Effector memory CD8-positive, alpha-beta T cell (primary cell): ENCODE measurements around the gene UBE2O.

Source experiments
- ATAC-seq: fragments of 150-1000 bp; cut with Tn5 transposase; replicated peaks from 2 replicates; pipeline ENCODE4 v1.10.0; 2021; ENCODE audit warnings: mild to moderate bottlenecking, moderate library complexity
- DNase-seq, 3 experiments: peaks; one replicate each; pipeline ENCODE4 v3.0.0; 2021
- H3K27ac Mint-ChIP-seq, 2 donors: one replicate each; pipeline ENCODE4 v1.8.0; 2022; ENCODE audit warnings: mild to moderate bottlenecking in 2 of 2, mixed read lengths in 2 of 2, moderate library complexity in 2 of 2
- H3K27me3 Mint-ChIP-seq, 2 donors: one replicate each; pipeline ENCODE4 v1.8.0; 2022; ENCODE audit warnings: mixed read lengths in 2 of 2
- H3K36me3 Mint-ChIP-seq: one replicate; pipeline ENCODE4 v1.8.0; 2022; ENCODE audit warnings: mild to moderate bottlenecking, moderate library complexity, mixed read lengths; ENCODE audit not compliant: insufficient read depth
- H3K4me1 Mint-ChIP-seq, 2 donors: one replicate each; pipeline ENCODE4 v1.8.0; 2022; ENCODE audit warnings: low read depth in 2 of 2, mixed read lengths in 2 of 2
- H3K4me3 Mint-ChIP-seq, 2 donors: one replicate each; pipeline ENCODE4 v1.8.0; 2022; ENCODE audit warnings: mild to moderate bottlenecking in 2 of 2, mixed read lengths in 2 of 2, moderate library complexity in 2 of 2
- H3K9me3 Mint-ChIP-seq, 2 donors: one replicate each; pipeline ENCODE4 v1.8.0; 2022; ENCODE audit warnings: mixed read lengths in 2 of 2

The UBE2O gene

DNA sequence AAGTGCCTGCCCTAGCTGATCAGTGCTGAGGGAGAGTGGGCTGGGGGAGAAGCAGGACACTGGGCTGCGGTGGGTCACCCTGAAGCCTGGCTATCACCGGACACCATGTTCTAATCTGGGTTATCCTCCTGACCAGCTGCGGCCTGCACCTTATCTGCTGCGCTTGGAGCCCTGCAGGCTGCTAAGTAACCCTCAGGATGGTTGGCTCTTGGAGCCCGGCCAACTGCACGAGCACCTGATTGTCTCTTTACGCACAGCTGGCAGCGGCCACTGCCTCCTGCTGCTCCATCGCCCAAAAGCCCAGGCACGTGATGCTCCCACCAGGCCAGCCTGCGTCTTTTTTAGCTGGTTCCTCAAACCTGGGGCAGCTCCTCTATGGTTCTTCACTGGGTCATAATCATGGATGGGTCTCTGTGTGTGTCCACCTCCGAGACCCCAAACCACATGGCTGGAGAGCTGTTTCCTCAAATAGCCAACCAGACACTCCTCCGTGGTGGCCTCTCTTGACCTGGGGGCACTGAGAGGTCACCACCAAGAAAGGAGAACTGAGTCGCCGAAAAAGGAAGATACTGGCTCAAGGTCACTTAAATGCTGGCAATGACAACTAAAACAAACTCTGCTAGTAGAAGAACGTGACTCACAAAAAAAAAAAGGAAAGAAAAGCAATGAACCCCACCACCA lies 46.8 kb downstream of the UBE2O start:
- Mint-ChIP-seq H3K9me3 (no peaks in the 10 kb centered on the region), H3K27ac (no peak overlapping the region), H3K27me3 (no peaks in the 10 kb centered on the region), H3K4me1 (peaks cover 6 to 17% of the 10 kb centered on the region in 2 donors), H3K4me3 (no peak overlapping the region), H3K36me3 (peaks cover 29% of the 10 kb centered on the region)
- DNase-seq (no peak), ATAC-seq (peak; percentile 24)

DNA sequence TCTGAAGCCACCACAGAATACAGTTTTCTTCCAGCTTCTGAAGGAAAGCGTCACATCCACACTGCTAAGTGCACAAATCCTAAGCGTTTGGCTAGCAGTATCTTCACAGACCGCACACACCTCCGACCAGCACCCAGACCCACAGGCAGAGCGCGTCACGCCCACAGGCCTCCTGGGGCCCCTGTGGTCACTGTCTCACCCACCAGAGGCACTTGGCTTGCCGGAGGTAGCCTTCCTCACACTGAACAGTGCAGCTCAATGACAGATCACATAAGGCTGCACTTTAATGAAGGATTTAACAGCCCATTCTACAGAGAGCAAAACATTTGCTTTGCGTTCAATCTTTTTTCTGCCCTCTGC lies 47.4 kb downstream of the UBE2O start:
- ATAC-seq = no peak
- Mint-ChIP-seq H3K27me3 (no peaks in the 10 kb centered on the region), H3K4me1 (peaks cover 6 to 17% of the 10 kb centered on the region in 2 donors), H3K36me3 (peaks cover 35% of the 10 kb centered on the region), H3K27ac (no peak overlapping the region), H3K4me3 (no peak overlapping the region), H3K9me3 (no peaks in the 10 kb centered on the region)
- DNase-seq = no peak

DNA sequence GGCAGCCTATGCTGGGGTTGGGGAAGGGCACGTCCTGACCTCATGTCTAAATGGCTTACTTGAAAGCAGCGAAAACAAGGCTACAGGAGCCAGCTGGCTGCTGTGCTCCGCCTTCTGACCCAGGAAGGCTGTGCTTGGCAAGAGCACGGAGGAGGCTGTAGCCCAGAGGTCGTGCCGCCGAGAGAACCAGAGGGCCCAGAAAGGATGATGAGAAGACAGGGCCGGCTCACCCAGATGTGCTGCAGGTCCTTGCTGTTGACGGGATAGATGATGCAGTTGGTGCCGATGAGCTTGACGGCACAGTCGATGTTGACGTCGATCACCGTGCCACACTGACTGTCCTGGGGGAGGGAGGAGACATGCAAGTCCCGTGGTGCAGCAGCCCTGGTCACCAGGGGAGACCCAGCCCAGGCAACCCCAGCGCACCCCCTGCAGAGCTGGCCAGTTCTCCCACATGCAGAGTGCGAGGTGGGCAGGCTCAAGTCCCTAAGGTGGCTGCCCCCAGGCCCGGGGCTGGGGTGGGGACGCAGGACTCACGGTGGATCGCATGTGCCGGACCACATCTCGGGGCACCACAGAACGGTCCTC lies 47.9 kb downstream of the UBE2O start:
- Mint-ChIP-seq H3K9me3 (no peaks in the 10 kb centered on the region), H3K27ac (no peak overlapping the region), H3K36me3 (peaks cover 38% of the 10 kb centered on the region), H3K4me3 (no peak overlapping the region), H3K4me1 (peaks cover 6 to 17% of the 10 kb centered on the region in 2 donors), H3K27me3 (no peaks in the 10 kb centered on the region)
- DNase-seq (no peak), ATAC-seq (no peak)

DNA sequence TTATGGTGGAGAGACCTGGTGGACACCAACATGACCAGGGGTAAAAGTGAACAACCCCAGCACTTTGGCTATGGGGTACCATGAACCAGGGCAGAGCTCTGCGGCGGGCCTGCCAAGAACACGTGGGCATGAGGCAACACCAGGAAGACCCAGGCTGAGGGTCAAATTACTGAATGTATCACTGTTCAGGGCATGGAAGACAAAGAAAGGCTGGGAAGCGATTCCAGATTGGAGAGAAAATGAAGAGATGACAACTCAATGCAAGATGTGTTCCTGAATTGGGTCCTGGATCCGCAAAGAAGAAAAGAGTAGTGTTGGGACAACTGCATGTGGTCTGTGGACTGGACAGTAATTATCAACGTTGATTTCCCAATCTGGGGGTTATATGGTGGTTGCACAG lies 48.7 kb downstream of the UBE2O start:
- no peaks in the 10 kb centered on the region for H3K9me3 Mint-ChIP-seq
- no peak for DNase-seq
- peaks cover 6 to 13% of the 10 kb centered on the region in 2 donors for H3K4me1 Mint-ChIP-seq
- H3K36me3 Mint-ChIP-seq = peaks cover 38% of the 10 kb centered on the region
- ATAC-seq = no peak
- no peaks in the 10 kb centered on the region for H3K27me3 Mint-ChIP-seq
- H3K27ac Mint-ChIP-seq = no peak overlapping the region
- no peak overlapping the region for H3K4me3 Mint-ChIP-seq

DNA sequence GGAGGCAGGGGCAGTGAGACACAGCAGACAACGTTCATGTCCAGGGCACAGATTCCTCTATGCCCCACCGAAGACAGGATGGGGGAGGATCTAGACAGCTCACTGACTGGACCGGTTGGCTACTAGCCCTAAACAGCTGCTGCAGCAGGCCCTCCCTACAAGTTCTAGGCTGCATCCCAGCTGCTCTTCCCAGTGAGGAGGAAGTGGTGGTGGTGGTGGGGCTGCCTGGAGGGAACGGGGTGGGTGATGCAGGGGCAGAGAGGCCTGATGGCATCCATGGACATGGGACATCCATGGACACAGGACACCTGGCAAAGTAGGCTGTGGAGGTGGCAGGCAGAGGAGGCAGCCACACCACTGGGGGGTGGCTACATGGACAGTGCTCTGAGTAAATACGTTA lies 50.2 kb downstream of the UBE2O start:
- no peak overlapping the region for H3K4me3 Mint-ChIP-seq
- DNase-seq = no peak

DNA sequence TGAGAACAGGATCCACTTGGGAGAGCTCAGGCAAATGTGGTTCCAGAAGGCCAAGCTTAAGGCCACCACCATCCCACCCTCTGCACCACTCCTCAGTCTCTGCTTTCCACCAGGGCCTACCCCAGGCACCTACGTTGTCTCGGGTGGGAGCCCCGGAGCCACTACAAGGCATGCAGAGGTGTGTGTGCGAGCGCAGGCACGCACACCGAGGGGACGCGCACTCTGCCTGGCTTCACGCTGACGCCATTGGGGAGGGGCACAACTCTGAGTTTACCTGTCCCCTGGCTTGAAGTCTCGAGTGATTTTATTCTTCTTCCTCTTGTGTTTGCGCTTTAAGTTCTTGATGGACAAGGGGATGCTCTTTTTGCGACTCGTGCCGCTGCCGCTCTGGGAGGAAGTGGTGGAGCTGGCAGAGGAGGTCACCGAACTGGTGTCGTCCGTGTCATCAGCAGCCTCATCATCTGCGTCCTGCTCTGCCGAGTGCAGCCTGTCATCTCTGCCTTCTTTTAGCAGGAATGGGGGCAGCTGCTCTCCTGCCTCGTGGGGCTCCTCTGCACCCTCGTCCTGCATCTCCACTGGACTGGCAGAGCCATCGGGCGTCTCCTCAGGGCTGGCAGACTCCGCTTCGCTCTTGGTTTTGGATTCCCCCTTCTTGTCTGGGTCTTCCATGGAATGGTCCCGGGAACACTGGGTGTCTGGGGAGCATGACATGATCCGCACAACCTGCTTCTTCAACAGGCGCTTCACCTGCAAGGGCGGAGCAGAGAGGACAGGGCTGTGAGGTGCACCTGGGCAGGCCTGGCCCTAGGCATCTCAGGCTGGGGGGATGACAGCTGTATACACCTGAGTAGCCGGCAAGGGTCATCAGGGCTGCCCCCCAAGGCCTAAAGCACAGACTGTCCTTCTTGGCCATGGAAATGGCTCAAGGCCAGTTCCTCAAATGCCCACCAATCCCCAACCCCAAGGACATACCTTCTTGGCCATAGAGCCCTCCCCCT lies 53.5 kb downstream of the UBE2O start:
- Mint-ChIP-seq H3K4me3 (no peak overlapping the region), H3K27ac (peak overlapping the region in 1 of 2 donors; percentile 57), H3K4me1 (peaks cover 0 to 5% of the 10 kb centered on the region in 2 donors), H3K9me3 (no peaks in the 10 kb centered on the region), H3K36me3 (peaks cover 66% of the 10 kb centered on the region), H3K27me3 (no peaks in the 10 kb centered on the region)
- ATAC-seq (no peak), DNase-seq (no peak)

More for the DNA sequence above, 50.2 kb downstream of the UBE2O start:
- Mint-ChIP-seq H3K4me1 (peaks cover 4 to 14% of the 10 kb centered on the region in 2 donors), H3K27ac (no peak overlapping the region), H3K36me3 (peaks cover 43% of the 10 kb centered on the region), H3K27me3 (no peaks in the 10 kb centered on the region), H3K9me3 (no peaks in the 10 kb centered on the region)
- ATAC-seq = no peak

DNA sequence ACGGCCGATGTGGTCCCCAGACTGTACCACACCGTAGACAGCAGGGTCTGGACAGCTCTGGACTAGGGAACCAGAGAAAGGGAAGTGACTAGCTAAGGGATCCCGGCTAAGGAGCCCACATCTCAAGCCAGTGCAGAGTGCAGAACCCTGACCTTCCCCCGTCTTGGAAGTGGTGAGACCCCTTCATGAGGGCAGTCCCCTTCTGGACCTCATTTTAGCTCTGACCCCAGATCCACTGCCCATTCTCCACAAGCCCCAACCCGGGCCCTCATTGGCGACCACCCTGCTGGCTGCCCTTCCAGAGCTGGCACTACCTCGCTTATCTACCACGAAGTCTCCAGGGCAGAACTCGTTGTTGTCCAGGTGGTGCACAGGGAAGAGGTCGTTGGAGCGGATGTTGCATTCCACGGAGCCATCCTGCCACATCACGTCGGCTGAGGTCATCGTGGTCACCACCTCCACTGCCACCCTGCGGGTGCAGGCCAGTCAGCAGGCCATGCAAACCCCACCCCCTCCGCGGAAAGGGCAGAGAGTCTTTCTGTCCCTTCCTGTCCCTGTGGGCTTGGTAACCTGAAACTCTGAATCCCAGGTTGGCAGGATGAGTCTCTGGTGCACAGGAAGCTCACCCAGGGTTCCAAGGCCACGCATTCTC lies 54.3 kb downstream of the UBE2O start:
- DNase-seq (no peak), ATAC-seq (no peak)
- peaks cover 61% of the 10 kb centered on the region for H3K36me3 Mint-ChIP-seq
- H3K4me1 Mint-ChIP-seq = peaks cover 0 to 5% of the 10 kb centered on the region in 2 donors
- no peaks in the 10 kb centered on the region for H3K27me3 Mint-ChIP-seq
- peak overlapping the region; percentile 10 to 22 for H3K27ac Mint-ChIP-seq
- H3K4me3 Mint-ChIP-seq = no peak overlapping the region
- no peaks in the 10 kb centered on the region for H3K9me3 Mint-ChIP-seq

DNA sequence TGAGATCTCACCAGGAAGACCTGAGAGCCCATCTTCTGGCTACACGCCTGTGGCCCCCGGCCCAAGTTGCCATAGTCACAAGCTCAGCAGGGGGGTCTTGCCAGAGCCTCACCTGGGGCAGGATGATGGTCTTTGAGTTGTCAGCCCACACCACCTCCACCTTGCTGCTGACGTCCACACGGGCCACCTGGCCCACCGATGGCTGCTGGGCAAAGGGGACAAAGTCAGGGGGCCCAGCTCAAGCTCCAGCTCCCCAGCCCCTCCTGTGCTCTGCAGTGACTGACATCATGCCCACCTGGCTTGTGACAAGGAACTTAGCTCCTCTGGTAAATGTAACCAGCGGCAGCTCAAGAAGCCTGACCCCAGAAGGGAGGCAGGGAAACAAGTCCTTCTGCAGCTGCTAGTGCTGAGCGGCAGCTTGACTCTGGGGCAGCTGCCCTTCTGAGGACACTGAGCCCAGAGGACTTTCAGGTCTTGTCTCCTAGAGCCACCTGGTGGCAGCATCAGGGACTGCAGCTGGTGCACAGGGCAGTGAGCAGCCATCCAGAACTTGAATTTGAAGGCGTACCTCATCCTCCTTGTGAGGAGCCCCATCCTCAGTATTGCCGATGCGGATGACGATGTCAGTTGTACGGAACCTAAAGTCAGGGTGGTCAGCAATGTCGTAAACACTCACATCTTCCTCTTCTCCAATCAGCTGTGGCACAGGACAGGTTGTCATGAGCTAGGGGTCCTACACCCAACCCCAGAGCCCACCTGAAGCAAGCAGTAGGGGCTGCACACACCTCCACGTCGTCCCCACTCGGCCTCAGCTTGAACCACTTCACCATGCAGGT lies 55.0 kb downstream of the UBE2O start:
- Mint-ChIP-seq H3K4me1 (peaks cover 0 to 5% of the 10 kb centered on the region in 2 donors), H3K9me3 (no peaks in the 10 kb centered on the region), H3K4me3 (no peak overlapping the region), H3K27ac (peak overlapping the region; percentile 10 to 22), H3K36me3 (peaks cover 58% of the 10 kb centered on the region), H3K27me3 (no peaks in the 10 kb centered on the region)
- DNase-seq = peak; percentile 83 to 88 (median 86)
- ATAC-seq = peak; percentile 84

DNA sequence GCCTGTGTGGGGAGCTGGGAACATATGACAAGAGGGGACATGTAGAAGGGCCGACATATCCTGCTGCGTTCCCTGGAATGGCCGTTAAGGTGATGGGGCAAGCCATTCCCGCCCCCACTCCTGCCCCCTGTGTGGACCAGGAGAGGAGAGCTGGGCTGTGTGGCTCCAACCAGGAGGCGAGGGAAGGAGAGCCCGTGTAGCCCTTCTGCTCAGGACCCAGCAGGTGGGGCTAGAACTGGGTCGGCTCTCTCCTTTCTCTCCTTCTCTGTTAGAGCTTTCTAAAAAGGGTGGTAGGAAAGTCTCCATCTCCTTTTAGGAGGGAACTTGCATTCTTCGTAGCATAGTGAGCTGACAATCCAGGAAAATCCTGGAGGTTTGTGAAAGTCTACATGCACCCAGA lies 55.8 kb downstream of the UBE2O start:
- H3K4me3 Mint-ChIP-seq = no peak overlapping the region
- no peak for ATAC-seq
- DNase-seq = no peak
- H3K9me3 Mint-ChIP-seq = no peaks in the 10 kb centered on the region
- peaks cover 53% of the 10 kb centered on the region for H3K36me3 Mint-ChIP-seq
- H3K27me3 Mint-ChIP-seq = no peaks in the 10 kb centered on the region
- H3K27ac Mint-ChIP-seq = peak overlapping the region in 1 of 2 donors; percentile 49
- H3K4me1 Mint-ChIP-seq = peaks cover 0 to 5% of the 10 kb centered on the region in 2 donors

DNA sequence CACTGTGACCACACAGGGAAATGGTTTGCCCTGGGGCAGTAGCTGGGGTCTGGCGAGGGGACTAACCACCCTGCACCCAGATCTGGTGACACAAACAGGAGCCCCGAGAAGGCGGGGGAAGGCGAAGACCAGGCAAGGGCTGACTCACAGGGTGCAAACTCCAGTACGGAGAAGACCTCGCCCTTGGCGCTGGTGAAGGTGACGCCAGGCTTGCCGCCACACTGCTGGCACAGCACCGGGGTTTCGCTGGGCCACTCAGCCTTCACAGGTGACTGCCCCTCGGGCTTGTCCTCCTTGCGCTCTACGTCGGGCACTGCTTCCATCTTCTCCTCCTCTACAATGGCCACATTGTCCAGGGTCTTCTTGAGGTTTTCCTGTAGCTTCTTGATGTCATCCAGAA lies 57.0 kb downstream of the UBE2O start:
- Mint-ChIP-seq H3K27ac (no peak overlapping the region), H3K4me3 (no peak overlapping the region), H3K36me3 (peaks cover 41% of the 10 kb centered on the region), H3K27me3 (no peaks in the 10 kb centered on the region), H3K9me3 (no peaks in the 10 kb centered on the region), H3K4me1 (peaks cover 0 to 5% of the 10 kb centered on the region in 2 donors)
- ATAC-seq (no peak), DNase-seq (no peak)

DNA sequence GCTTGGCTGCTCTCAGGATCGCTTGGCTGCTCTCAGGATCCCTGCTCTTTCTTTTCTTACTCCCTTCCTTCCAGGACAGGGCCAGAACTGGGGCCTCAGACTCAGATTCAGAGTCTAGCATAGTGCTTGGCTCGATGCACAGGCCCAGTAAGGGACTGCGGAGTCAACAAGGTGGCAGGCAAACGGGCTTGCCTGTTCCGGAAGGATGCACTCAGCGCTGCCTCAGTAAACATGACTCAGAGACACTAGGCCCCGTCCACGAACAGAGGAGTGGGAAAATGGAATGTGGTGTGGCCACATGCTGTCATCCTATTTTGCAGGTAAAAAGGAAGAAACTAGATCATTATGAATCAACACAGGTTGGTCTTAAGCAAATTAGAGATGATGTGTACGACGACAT lies 58.8 kb downstream of the UBE2O start:
- Mint-ChIP-seq H3K9me3 (no peaks in the 10 kb centered on the region), H3K36me3 (peaks cover 42% of the 10 kb centered on the region), H3K4me3 (no peak overlapping the region), H3K27me3 (no peaks in the 10 kb centered on the region), H3K27ac (no peak overlapping the region), H3K4me1 (peaks cover 0 to 5% of the 10 kb centered on the region in 2 donors)
- no peak for DNase-seq
- no peak for ATAC-seq

DNA sequence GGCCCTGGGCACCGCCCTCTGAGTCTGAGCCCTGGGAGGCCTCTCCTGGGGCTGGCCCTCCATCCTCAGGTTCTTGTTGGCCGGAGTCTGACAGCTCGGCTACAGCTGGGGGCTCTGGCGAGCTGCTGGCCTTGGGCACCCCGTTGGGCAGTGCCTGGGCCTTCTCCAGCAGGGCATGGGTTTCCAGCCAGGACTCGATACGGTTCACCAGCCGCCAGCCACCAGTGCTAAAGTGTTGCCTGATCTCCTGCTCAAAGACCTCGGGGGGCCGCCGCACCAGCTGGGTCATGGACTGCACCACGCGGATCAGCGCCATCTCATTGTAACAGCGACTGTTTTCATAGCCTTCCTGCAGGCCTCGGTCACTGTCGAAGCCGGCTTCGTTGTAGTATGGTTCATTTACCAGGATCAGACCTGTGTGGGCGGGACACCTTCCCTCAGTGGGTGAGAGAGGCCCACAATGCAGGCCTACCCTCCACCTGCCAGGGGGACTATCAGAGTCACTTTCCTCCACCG lies 61.7 kb downstream of the UBE2O start:
- DNase-seq = no peak
- peaks cover 33% of the 10 kb centered on the region for H3K36me3 Mint-ChIP-seq
- H3K9me3 Mint-ChIP-seq = no peaks in the 10 kb centered on the region
- H3K27ac Mint-ChIP-seq = no peak overlapping the region
- no peaks in the 10 kb centered on the region for H3K4me1 Mint-ChIP-seq
- H3K27me3 Mint-ChIP-seq = no peaks in the 10 kb centered on the region
- no peak overlapping the region for H3K4me3 Mint-ChIP-seq
- no peak for ATAC-seq
